PFSK-1 (cell line): ENCODE data around the gene NOL4L.

Source experiments
- FOXP2 ChIP-seq: optimal IDR thresholded peaks from 2 replicates; pipeline ENCODE3; 2011; ENCODE audit warnings: borderline replicate concordance, control low read depth, inconsistent platforms; ENCODE audit not compliant: insufficient read depth; ENCODE audit errors: extremely low read length, extremely low read depth
- POLR2AphosphoS5 ChIP-seq: IDR thresholded peaks from 2 replicates; pipeline ENCODE4 v1.6.1; 2012; ENCODE audit warnings: low read depth, mild to moderate bottlenecking, control low read depth, low read length, moderate library complexity
- SIN3A ChIP-seq: IDR thresholded peaks from 2 replicates; pipeline ENCODE4 v1.6.1; 2012; ENCODE audit warnings: mild to moderate bottlenecking, low read length, moderate library complexity, borderline replicate concordance; ENCODE audit not compliant: insufficient read depth
- TAF1 ChIP-seq: IDR thresholded peaks from 2 replicates; pipeline ENCODE4 v1.6.1; 2012; ENCODE audit warnings: low read length, control low read depth, borderline replicate concordance; ENCODE audit not compliant: insufficient read depth
- TF ChIP-seq, protein P1 (sequence below), 2 experiments: IDR thresholded peaks; 2 replicates each; pipeline versions ENCODE4 v1.6.1 to v1.8.0; 2011 to 2012; ENCODE audit warnings: low read depth in 2 of 2, low read length in 2 of 2, control low read depth in 1 of 2, inconsistent platforms in 1 of 2, mild to moderate bottlenecking in 1 of 2, moderate library complexity in 1 of 2; ENCODE audit not compliant: insufficient read depth in 1 of 2

NOL4L gene

DNA sequence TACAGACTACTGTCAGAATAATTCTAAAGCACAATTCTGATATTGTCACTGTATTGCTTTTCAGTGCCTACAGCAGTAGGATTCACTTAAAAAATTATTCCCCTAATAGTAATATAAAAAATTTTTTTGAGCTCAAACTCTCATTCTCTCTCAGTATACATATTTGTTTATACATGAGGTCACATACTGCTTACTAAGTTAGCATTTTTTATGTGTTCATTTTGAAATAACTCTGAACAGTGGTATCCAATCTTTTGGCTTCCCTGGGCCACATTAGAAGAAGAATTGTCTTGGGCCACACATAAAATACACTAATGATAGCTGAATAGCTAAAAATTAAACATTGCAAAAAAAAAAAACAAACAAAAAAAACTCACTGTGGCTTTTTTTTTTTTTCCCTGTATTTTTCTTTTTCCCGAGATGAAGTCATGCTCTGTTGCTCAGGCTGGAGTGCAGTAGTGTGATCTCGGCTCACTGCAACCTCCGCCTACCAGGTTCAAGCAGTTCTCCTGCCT is 188.4 kb downstream of the NOL4L start:
- no peak for TF ChIP-seq POLR2AphosphoS5

DNA sequence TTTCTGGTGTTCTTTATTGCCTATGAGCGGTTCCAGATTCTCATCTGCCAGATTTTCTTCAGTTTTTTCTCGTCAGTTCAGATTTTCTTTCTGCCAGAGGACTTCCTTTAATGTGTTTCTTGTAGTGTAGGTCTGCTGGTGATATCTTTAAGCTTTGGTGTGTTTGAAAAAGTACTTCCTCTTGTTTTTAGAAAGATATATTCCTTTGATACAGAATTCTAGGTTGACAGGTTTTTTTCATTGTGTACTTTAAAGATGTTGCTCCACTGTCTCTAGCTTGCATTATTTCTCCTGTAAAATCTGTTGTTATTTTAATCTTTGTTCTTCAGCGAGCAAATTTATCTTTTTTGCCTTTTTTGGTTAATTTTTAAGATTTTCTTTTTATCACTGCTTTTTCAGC is 190.1 kb downstream of the NOL4L start:
- TF ChIP-seq POLR2AphosphoS5 (no peak), SIN3A (no peak), FOXP2 (no peak), TAF1 (no peak)
- TF ChIP-seq, protein P1, sequence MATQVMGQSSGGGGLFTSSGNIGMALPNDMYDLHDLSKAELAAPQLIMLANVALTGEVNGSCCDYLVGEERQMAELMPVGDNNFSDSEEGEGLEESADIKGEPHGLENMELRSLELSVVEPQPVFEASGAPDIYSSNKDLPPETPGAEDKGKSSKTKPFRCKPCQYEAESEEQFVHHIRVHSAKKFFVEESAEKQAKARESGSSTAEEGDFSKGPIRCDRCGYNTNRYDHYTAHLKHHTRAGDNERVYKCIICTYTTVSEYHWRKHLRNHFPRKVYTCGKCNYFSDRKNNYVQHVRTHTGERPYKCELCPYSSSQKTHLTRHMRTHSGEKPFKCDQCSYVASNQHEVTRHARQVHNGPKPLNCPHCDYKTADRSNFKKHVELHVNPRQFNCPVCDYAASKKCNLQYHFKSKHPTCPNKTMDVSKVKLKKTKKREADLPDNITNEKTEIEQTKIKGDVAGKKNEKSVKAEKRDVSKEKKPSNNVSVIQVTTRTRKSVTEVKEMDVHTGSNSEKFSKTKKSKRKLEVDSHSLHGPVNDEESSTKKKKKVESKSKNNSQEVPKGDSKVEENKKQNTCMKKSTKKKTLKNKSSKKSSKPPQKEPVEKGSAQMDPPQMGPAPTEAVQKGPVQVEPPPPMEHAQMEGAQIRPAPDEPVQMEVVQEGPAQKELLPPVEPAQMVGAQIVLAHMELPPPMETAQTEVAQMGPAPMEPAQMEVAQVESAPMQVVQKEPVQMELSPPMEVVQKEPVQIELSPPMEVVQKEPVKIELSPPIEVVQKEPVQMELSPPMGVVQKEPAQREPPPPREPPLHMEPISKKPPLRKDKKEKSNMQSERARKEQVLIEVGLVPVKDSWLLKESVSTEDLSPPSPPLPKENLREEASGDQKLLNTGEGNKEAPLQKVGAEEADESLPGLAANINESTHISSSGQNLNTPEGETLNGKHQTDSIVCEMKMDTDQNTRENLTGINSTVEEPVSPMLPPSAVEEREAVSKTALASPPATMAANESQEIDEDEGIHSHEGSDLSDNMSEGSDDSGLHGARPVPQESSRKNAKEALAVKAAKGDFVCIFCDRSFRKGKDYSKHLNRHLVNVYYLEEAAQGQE (IDR thresholded peaks at IDR 0.05; ENCODE audit: insufficient read depth in 1 of 2, low read depth in 2 of 2, low read length in 2 of 2): no peak
